CD14-positive monocyte (primary cell): ENCODE measurements around the gene PTPRN. TPM values are rescaled to one million over a fixed set of nuclear protein-coding genes. Genes with fewer than 3 reads are reported as not detected.

Experiments used
- DNase-seq, 3 donors: peaks; one replicate each; pipeline ENCODE4 v3.0.0-alpha.2; 2011 to 2022
- H2AFZ ChIP-seq: 2 replicates; pipeline ENCODE4 v1.6.0; 2012; ENCODE audit warnings: mild to moderate bottlenecking, low read depth, low read length, inconsistent platforms; ENCODE audit not compliant: insufficient read depth, poor library complexity, severe bottlenecking
- H3K27ac ChIP-seq, 2 donors: 1 replicate in 1 of 2; 2 replicates in 1 of 2; pipeline ENCODE4 v1.5.1; 2012 to 2013; ENCODE audit warnings: low read length in 2 of 2, control low read depth in 1 of 2, inconsistent platforms in 1 of 2, low read depth in 1 of 2, mild to moderate bottlenecking in 1 of 2
- H3K27me3 ChIP-seq, 2 donors: one replicate each; pipeline versions ENCODE4 v1.6.0 to v1.6.1; 2011 to 2013; ENCODE audit warnings: low read length in 2 of 2; ENCODE audit not compliant: control insufficient read depth in 2 of 2, insufficient read depth in 2 of 2
- H3K36me3 ChIP-seq, 2 donors: replicated peaks in 1 of 2; 1 replicate in 1 of 2; 2 replicates in 1 of 2; pipeline versions ENCODE4 v1.5.1 to v1.6.1; 2012 to 2013; ENCODE audit warnings: low read length in 2 of 2, control low read depth in 1 of 2, inconsistent platforms in 1 of 2, mild to moderate bottlenecking in 1 of 2; ENCODE audit not compliant: insufficient read depth in 2 of 2, control insufficient read depth in 1 of 2
- H3K4me1 ChIP-seq, 2 donors: 1 replicate in 1 of 2; 2 replicates in 1 of 2; pipeline versions ENCODE4 v1.5.1 to v1.6.1; 2012 to 2013; ENCODE audit warnings: low read length in 2 of 2, control low read depth in 1 of 2, inconsistent platforms in 1 of 2, mild to moderate bottlenecking in 1 of 2, moderate library complexity in 1 of 2; ENCODE audit not compliant: insufficient read depth in 2 of 2, control insufficient read depth in 1 of 2
- H3K4me2 ChIP-seq: replicated peaks from 2 replicates; pipeline ENCODE3; 2012; ENCODE audit warnings: low read length, moderate library complexity, mild to moderate bottlenecking; ENCODE audit not compliant: poor library complexity, severe bottlenecking; ENCODE audit errors: extremely low read depth
- H3K4me3 ChIP-seq, 3 experiments: fragments of 200-600 bp in 1 of 3; sonication (generic) in 1 of 3; replicated peaks in 1 of 3; 1 replicate in 2 of 3; 2 replicates in 1 of 3; pipeline ENCODE4 v1.5.1; 2011 to 2013; ENCODE audit warnings: low read length in 3 of 3, mild to moderate bottlenecking in 3 of 3, control low read depth in 2 of 3, low read depth in 2 of 3, inconsistent platforms in 1 of 3, moderate library complexity in 1 of 3
- H3K79me2 ChIP-seq: 2 replicates; pipeline ENCODE4 v1.6.0; 2012; ENCODE audit warnings: mild to moderate bottlenecking, control low read depth, inconsistent platforms, low read length, moderate library complexity; ENCODE audit not compliant: insufficient read depth
- H3K9ac ChIP-seq: 2 replicates; pipeline ENCODE4 v1.6.0; 2017; ENCODE audit warnings: low read length, mild to moderate bottlenecking; ENCODE audit not compliant: insufficient read depth, poor library complexity, severe bottlenecking
- H3K9me3 ChIP-seq, 2 donors: replicated peaks in 1 of 2; 1 replicate in 1 of 2; 2 replicates in 1 of 2; pipeline versions ENCODE4 v1.5.1 to v1.6.1; 2012 to 2013; ENCODE audit warnings: low read length in 2 of 2, control low read depth in 1 of 2; ENCODE audit not compliant: control insufficient read depth in 1 of 2, insufficient read depth in 1 of 2
- H4K20me1 ChIP-seq: 2 replicates; pipeline ENCODE4 v1.6.0; 2012; ENCODE audit warnings: mild to moderate bottlenecking, low read length, control low read depth, moderate library complexity; ENCODE audit not compliant: insufficient read depth
- H3K27ac Mint-ChIP-seq, 7 donors: one replicate each; pipeline ENCODE4 v1.8.0; 2020; ENCODE audit warnings: mild to moderate bottlenecking in 7 of 7, mixed read lengths in 7 of 7, moderate library complexity in 6 of 7, inconsistent platforms in 2 of 7
- H3K27me3 Mint-ChIP-seq, 3 donors: one replicate each; pipeline ENCODE4 v1.8.0; 2021 to 2022; ENCODE audit warnings: low read depth in 3 of 3, mild to moderate bottlenecking in 3 of 3, mixed read lengths in 3 of 3, moderate library complexity in 3 of 3, inconsistent platforms in 1 of 3
- H3K36me3 Mint-ChIP-seq, 2 donors: one replicate each; pipeline ENCODE4 v1.8.0; 2020; ENCODE audit warnings: mixed read lengths in 2 of 2, inconsistent platforms in 1 of 2, mild to moderate bottlenecking in 1 of 2
- H3K4me1 Mint-ChIP-seq: one replicate; pipeline ENCODE4 v1.8.0; 2020; ENCODE audit warnings: mild to moderate bottlenecking, mixed read lengths
- H3K4me3 Mint-ChIP-seq, 2 donors: one replicate each; pipeline ENCODE4 v1.8.0; 2020; ENCODE audit warnings: mild to moderate bottlenecking in 2 of 2, mixed read lengths in 2 of 2, moderate library complexity in 1 of 2
- H3K9me3 Mint-ChIP-seq, 7 donors: one replicate each; pipeline ENCODE4 v1.8.0; 2020 to 2022; ENCODE audit warnings: mixed read lengths in 7 of 7, mild to moderate bottlenecking in 6 of 7, moderate library complexity in 6 of 7, inconsistent platforms in 2 of 7
- WGBS: methylation state at CpG from one replicate; pipeline ENCODE4 v1.1.5; 2013; ENCODE audit warnings: missing lambda C conversion rate; ENCODE audit not compliant: insufficient coverage; 5-methylcytosine and 5-hydroxymethylcytosine counted together
- intact Hi-C, 2 donors: fragments of 100-400 bp; cut with micrococcal nuclease; formaldehyde crosslinking; loops; one replicate each; pipeline versions ENCODE4 v1.15.0 to v1.15.1; 2023
- polyA plus RNA-seq, 3 donors: library from polyadenylated mRNA; depleted of rRNA in 1 of 3; unstranded in 2 of 3; stranded (reverse) in 1 of 3; fragments of 300-500 nt in 2 of 3; fragments of >200 nt in 1 of 3; fragmentation: Illumina TruSeq in 2 of 3; gene quantifications; 1 replicate in 2 of 3; 2 replicates in 1 of 3; pipeline ENCODE4 v1.2.3, GENCODE V29; 2012 to 2021
- TF ChIP-seq, protein P1 (sequence below): fragments of 200-600 bp; IDR thresholded peaks from one replicate; pipeline ENCODE4 v1.8.0; 2022; ENCODE audit warnings: antibody characterized with exemption, mild to moderate bottlenecking

Gene PTPRN
- polyA plus RNA-seq, 3 donors, result not detected

- intact Hi-C loops, result no loop called here
Observed at GRCh38 chr2:219291394-219291793, 17.8 kb downstream of the PTPRN start.

GRCh38 chr2:219290381-219291171, 18.6 kb downstream of the PTPRN start:
- Mint-ChIP-seq H3K4me1 (peaks cover 11% of the 10 kb centered on the region), H3K36me3 (peaks cover 6 to 8% of the 10 kb centered on the region in 2 donors), H3K27me3 (peaks cover 15 to 36% (median 24%) of the 10 kb centered on the region in 3 donors), H3K9me3 (peaks cover 0 to 5% (median 1%) of the 10 kb centered on the region in 7 donors), H3K27ac (peak overlapping the region in 1 of 7 donors; percentile 28), H3K4me3 (no peak overlapping the region)
- Histone ChIP-seq H3K79me2 (no peaks in the 10 kb centered on the region), H3K9me3 (no peaks in the 10 kb centered on the region), H2AFZ (no peak overlapping the region), H3K4me2 (no peak overlapping the region), H3K9ac (no peak overlapping the region), H3K27me3 (peaks cover 0 to 15% of the 10 kb centered on the region in 2 donors), H4K20me1 (peaks cover 1% of the 10 kb centered on the region), H3K27ac (no peak overlapping the region), H3K4me1 (peaks cover 10 to 15% of the 10 kb centered on the region in 2 donors), H3K4me3 (no peak overlapping the region), H3K36me3 (peaks cover 3 to 6% of the 10 kb centered on the region in 2 donors)
- 94% methylated on average over 16 of the region's 16 CpGs for WGBS
- TF ChIP-seq, protein P1, sequence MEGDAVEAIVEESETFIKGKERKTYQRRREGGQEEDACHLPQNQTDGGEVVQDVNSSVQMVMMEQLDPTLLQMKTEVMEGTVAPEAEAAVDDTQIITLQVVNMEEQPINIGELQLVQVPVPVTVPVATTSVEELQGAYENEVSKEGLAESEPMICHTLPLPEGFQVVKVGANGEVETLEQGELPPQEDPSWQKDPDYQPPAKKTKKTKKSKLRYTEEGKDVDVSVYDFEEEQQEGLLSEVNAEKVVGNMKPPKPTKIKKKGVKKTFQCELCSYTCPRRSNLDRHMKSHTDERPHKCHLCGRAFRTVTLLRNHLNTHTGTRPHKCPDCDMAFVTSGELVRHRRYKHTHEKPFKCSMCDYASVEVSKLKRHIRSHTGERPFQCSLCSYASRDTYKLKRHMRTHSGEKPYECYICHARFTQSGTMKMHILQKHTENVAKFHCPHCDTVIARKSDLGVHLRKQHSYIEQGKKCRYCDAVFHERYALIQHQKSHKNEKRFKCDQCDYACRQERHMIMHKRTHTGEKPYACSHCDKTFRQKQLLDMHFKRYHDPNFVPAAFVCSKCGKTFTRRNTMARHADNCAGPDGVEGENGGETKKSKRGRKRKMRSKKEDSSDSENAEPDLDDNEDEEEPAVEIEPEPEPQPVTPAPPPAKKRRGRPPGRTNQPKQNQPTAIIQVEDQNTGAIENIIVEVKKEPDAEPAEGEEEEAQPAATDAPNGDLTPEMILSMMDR, result no peak
- intact Hi-C loops, result no loop called here
- DNase-seq, result no peak

More at GRCh38 chr2:219291394-219291793, 17.8 kb downstream of the PTPRN start:
- no peak overlapping the region for H3K4me2 ChIP-seq
- H3K4me1 ChIP-seq, result peaks cover 10 to 15% of the 10 kb centered on the region in 2 donors
- H3K4me1 Mint-ChIP-seq, result peaks cover 11% of the 10 kb centered on the region
- TF ChIP-seq, protein P1, result no peak
- H3K9me3 ChIP-seq, result no peaks in the 10 kb centered on the region
- H3K4me3 Mint-ChIP-seq, result no peak overlapping the region
- H3K79me2 ChIP-seq, result no peaks in the 10 kb centered on the region
- H3K36me3 Mint-ChIP-seq, result peaks cover 0 to 3% of the 10 kb centered on the region in 2 donors
- H3K27me3 ChIP-seq, result peaks cover 0 to 15% of the 10 kb centered on the region in 2 donors
- no peak overlapping the region for H3K27ac ChIP-seq
- H3K36me3 ChIP-seq, result peaks cover 0 to 3% of the 10 kb centered on the region in 2 donors
- no peaks in the 10 kb centered on the region for H4K20me1 ChIP-seq
- peaks cover 21 to 42% (median 28%) of the 10 kb centered on the region in 3 donors for H3K27me3 Mint-ChIP-seq
- no peak overlapping the region for H3K4me3 ChIP-seq
- no peak for DNase-seq
- peak overlapping the region in 1 of 7 donors; percentile 46 for H3K27ac Mint-ChIP-seq
- no peak overlapping the region for H2AFZ ChIP-seq
- no peak overlapping the region for H3K9ac ChIP-seq
- no CpG with 5 or more reads among the region's 7 CpGs for WGBS
- H3K9me3 Mint-ChIP-seq, result peaks cover 0 to 7% (median 1%) of the 10 kb centered on the region in 7 donors
